Measurements from ENCODE around the gene AP5Z1. TPM values are rescaled to one million over a fixed set of nuclear protein-coding genes. Genes with fewer than 3 reads are reported as not detected.

Gene AP5Z1
- polyA plus RNA-seq, 3 donors, result 30.8 to 75.2 (median 33.8) TPM

DNA sequence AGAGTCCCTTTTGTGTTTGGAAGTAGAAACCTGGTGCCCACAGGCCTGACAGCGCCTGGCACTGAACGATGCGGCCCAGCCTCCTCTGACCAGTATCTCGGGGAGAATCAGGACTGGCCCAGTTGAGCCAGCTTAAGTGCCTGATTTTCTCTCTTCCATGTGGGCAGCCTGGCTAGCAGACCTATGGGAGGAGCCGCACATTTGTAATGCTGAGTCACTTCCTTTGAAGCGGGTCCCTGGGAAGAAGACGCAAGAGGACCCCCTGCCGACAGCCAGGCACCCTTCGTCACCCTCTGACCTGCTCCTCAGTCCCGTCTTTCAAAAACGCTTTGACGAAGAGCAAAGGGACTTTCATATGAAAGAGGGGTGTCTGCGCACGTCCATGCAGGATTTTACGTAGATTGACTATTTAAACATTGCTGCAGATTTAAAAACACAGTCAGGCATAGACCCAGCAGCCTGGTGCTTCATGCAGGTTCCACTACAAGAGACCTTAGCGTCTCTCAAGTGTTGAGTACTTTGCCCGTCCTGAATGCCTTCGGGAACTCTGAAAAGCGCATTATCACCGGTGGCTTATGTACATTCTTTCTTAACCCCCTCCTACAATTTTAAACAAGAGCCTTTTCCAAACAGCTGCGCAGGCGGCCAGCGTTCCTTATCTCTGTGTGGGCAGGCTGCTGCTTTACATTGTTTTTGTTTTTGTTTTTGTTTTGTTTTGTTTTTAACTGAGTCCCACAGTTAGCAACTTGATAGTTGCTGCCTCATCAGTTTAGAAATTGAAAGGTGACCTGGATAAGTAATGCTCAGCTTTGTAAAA, 36.5 kb upstream of the AP5Z1 start:
- intact Hi-C loops (cut with micrococcal nuclease), result no loop called here
- peak overlapping the region; percentile 62 to 86 (median 79) for H3K27ac Mint-ChIP-seq
- H3K4me3 ChIP-seq (replicated peaks in 1 of 3; ENCODE audit: low read depth in 2 of 3, low read length in 3 of 3), result peak overlapping the region in 1 of 3 experiments; percentile 58
- H3K36me3 Mint-ChIP-seq, result peaks cover 33 to 58% of the 10 kb centered on the region in 2 donors
- peak overlapping the region; percentile 61 for H3K4me2 ChIP-seq (replicated peaks; ENCODE audit: extremely low read depth, low read length, poor library complexity, severe bottlenecking)
- no peak overlapping the region for H2AFZ ChIP-seq (ENCODE audit: insufficient read depth, low read depth, low read length, poor library complexity, severe bottlenecking)
- H4K20me1 ChIP-seq (ENCODE audit: insufficient read depth, low read length), result peaks cover 50% of the 10 kb centered on the region
- peaks cover 89% of the 10 kb centered on the region for H3K79me2 ChIP-seq (ENCODE audit: insufficient read depth, low read length)
- no peaks in the 10 kb centered on the region for H3K27me3 ChIP-seq (ENCODE audit: control insufficient read depth in 2 of 2, insufficient read depth in 2 of 2, low read length in 2 of 2)
- peaks cover 35% of the 10 kb centered on the region for H3K4me1 Mint-ChIP-seq
- H3K9me3 Mint-ChIP-seq, result no peaks in the 10 kb centered on the region
- peak overlapping the region; percentile 53 to 75 for H3K4me3 Mint-ChIP-seq
- peak overlapping the region; percentile 27 for H3K9ac ChIP-seq (ENCODE audit: insufficient read depth, low read length, poor library complexity, severe bottlenecking)
- 27% methylated on average over 15 of the region's 23 CpGs for WGBS (ENCODE audit: insufficient coverage)
- TF ChIP-seq, protein P1, sequence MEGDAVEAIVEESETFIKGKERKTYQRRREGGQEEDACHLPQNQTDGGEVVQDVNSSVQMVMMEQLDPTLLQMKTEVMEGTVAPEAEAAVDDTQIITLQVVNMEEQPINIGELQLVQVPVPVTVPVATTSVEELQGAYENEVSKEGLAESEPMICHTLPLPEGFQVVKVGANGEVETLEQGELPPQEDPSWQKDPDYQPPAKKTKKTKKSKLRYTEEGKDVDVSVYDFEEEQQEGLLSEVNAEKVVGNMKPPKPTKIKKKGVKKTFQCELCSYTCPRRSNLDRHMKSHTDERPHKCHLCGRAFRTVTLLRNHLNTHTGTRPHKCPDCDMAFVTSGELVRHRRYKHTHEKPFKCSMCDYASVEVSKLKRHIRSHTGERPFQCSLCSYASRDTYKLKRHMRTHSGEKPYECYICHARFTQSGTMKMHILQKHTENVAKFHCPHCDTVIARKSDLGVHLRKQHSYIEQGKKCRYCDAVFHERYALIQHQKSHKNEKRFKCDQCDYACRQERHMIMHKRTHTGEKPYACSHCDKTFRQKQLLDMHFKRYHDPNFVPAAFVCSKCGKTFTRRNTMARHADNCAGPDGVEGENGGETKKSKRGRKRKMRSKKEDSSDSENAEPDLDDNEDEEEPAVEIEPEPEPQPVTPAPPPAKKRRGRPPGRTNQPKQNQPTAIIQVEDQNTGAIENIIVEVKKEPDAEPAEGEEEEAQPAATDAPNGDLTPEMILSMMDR (IDR thresholded peaks at IDR 0.05), result no peak
- H3K27me3 Mint-ChIP-seq (ENCODE audit: low read depth in 3 of 3), result no peaks in the 10 kb centered on the region
- peaks cover 21 to 29% of the 10 kb centered on the region in 2 donors for H3K36me3 ChIP-seq (replicated peaks in 1 of 2; ENCODE audit: control insufficient read depth in 1 of 2, insufficient read depth in 2 of 2, low read length in 2 of 2)
- H3K9me3 ChIP-seq (replicated peaks in 1 of 2; ENCODE audit: control insufficient read depth in 1 of 2, insufficient read depth in 1 of 2, low read length in 2 of 2), result no peaks in the 10 kb centered on the region
- peak; percentile 58 to 70 (median 61) for DNase-seq
- peak overlapping the region; percentile 29 to 71 for H3K27ac ChIP-seq (ENCODE audit: low read depth in 1 of 2, low read length in 2 of 2)
- peaks cover 11 to 25% of the 10 kb centered on the region in 2 donors for H3K4me1 ChIP-seq (ENCODE audit: control insufficient read depth in 1 of 2, insufficient read depth in 2 of 2, low read length in 2 of 2)

DNA sequence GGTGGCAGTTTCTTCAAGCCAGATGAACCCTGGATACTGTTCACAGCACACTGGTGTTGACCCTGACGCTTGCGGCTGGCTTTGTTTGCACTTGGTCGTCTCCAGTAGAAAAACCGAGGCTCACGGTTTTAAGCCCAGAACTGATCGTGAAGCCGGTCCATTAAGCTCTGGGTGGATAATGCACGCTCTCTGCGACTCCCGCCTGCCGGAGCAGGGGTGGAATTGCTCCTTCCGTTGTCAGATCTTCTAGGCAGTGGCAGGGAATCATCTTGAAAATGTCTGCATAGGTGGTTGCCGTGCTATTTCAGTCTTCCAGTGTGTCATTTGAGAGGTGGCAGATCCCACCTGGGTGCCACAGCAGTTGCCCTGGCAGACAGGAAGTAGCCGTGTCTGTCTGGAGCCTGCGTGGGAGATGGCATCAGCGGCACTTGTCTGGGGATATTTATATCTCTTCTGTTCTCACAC, 35.9 kb upstream of the AP5Z1 start:
- Histone ChIP-seq H3K4me2 (replicated peaks; ENCODE audit: extremely low read depth, low read length, poor library complexity, severe bottlenecking) (no peak overlapping the region), H3K27ac (ENCODE audit: low read depth in 1 of 2, low read length in 2 of 2) (peak overlapping the region in 1 of 2 donors; percentile 71)
- 91% methylated on average over 13 of the region's 16 CpGs for WGBS (ENCODE audit: insufficient coverage)

More for the DNA sequence above, 35.9 kb upstream of the AP5Z1 start:
- H3K4me1 ChIP-seq (ENCODE audit: control insufficient read depth in 1 of 2, insufficient read depth in 2 of 2, low read length in 2 of 2), result peaks cover 17 to 31% of the 10 kb centered on the region in 2 donors
- no peak overlapping the region for H3K4me3 ChIP-seq (replicated peaks in 1 of 3; ENCODE audit: low read depth in 2 of 3, low read length in 3 of 3)
- H3K79me2 ChIP-seq (ENCODE audit: insufficient read depth, low read length), result peaks cover 88% of the 10 kb centered on the region
- Mint-ChIP-seq H3K27ac (peak overlapping the region in 6 of 7 donors; percentile 30 to 81 (median 70)), H3K36me3 (peaks cover 35 to 62% of the 10 kb centered on the region in 2 donors), H3K27me3 (ENCODE audit: low read depth in 3 of 3) (no peaks in the 10 kb centered on the region), H3K4me1 (peaks cover 37% of the 10 kb centered on the region), H3K9me3 (no peaks in the 10 kb centered on the region), H3K4me3 (no peak overlapping the region)
- no peaks in the 10 kb centered on the region for H3K27me3 ChIP-seq (ENCODE audit: control insufficient read depth in 2 of 2, insufficient read depth in 2 of 2, low read length in 2 of 2)
- no peak overlapping the region for H2AFZ ChIP-seq (ENCODE audit: insufficient read depth, low read depth, low read length, poor library complexity, severe bottlenecking)
- TF ChIP-seq, protein P1 (IDR thresholded peaks at IDR 0.05), result no peak
- H3K9me3 ChIP-seq (replicated peaks in 1 of 2; ENCODE audit: control insufficient read depth in 1 of 2, insufficient read depth in 1 of 2, low read length in 2 of 2), result no peaks in the 10 kb centered on the region
- peaks cover 21 to 29% of the 10 kb centered on the region in 2 donors for H3K36me3 ChIP-seq (replicated peaks in 1 of 2; ENCODE audit: control insufficient read depth in 1 of 2, insufficient read depth in 2 of 2, low read length in 2 of 2)
- H3K9ac ChIP-seq (ENCODE audit: insufficient read depth, low read length, poor library complexity, severe bottlenecking), result no peak overlapping the region
- H4K20me1 ChIP-seq (ENCODE audit: insufficient read depth, low read length), result peaks cover 44% of the 10 kb centered on the region
- intact Hi-C loops (cut with micrococcal nuclease), result no loop called here
- no peak for DNase-seq
